Erythroblast (primary cell): Measurements from ENCODE around the gene ZNF8.

Experiments used
- GATA1 ChIP-seq: IDR thresholded peaks from 2 replicates; pipeline ENCODE4 v1.6.1; 2011; ENCODE audit warnings: low read depth, mild to moderate bottlenecking, control low read depth, low read length, moderate library complexity
- POLR2A ChIP-seq: IDR thresholded peaks from 2 replicates; pipeline ENCODE4 v1.6.1; 2011; ENCODE audit warnings: mild to moderate bottlenecking, low read length

- TF ChIP-seq POLR2A = no peak
- TF ChIP-seq GATA1 = no peak
Measured at GRCh38 chr19:58317476-58318072, 38.8 kb downstream of the ZNF8 start.
